ENCODE results near the gene MAP3K21.
A peak's percentile ranks its signal among the peaks of the same experiment; 100 is the strongest.

MAP3K21 gene

DNA sequence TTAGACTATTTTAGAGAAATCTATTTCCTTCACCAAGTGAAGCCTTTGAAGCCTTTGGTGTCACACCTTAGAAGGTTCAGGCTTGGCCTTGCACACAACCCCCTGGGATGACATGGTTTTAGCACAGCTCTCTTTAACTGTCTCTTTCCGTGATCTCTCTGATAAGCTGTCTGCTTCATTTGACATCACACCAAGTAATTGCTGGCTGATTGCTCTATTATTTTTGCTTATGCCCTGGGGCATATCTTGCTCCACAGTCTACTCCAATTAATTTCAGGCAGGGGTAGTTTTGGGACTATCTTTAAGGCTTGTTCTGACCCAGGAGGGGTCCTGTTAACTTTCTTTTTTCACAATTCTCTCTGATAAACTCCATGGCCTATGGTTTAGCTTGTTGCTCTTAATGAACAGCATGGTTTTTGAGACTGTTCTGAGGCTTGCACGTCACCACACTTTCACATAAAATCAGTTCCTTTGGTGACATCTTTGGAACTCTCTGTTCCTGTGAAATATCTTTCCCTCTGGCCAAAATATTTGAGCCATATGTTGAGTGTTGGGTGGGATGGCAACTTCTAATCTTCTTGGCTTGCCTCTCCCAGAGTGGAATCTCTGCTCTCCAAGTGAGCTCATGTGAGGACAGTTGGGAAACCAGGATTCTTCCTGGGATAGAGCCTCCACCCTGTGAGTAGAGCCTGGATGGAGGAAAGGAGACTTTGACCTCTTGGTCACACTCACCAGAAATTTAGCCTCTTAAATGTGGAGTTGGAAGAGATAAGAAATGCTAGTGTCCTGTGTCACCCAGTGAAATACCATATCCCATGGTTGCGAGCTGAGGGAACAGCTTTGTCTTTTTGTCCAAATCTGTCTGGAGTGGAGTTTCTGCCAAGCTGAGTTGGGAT lies 63.6 kb downstream of the MAP3K21 start:
- DNase-seq = no peak

DNA sequence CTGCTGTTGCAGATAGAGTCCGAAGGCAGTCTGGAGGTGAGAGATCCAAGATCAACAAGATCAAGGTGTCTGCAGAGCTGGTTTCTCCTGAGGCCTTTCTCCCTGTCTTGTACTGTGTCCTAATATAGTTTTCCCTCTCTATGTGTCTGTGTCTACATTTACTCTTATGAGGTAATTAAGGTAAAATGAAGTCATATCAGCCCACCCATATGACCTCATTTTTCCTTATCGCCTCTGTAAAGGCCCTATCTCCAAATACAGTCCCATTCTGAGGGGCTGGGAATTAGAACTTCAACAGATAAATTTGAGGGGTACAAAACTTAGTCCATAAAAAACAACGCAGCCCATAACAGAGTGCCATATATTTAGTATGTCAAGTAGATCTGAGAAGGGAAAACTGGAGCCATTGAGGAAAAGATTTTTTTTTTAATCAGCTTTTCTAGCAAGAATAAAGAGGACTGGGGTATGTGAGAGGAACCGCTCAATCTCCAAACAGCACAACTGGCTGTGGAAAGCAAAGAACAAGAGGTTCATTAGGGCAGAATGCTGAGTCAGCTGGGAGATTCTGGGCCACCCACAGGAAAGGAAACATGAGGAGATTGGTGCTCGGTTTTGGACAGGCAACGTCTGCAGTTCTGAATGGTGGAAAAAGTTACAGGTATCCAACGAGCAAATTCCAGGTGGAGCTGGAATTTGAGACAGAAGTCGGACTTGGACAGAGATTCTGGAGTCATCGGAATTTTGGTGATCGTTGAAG lies 65.7 kb downstream of the MAP3K21 start:
- DNase-seq = no peak

DNA sequence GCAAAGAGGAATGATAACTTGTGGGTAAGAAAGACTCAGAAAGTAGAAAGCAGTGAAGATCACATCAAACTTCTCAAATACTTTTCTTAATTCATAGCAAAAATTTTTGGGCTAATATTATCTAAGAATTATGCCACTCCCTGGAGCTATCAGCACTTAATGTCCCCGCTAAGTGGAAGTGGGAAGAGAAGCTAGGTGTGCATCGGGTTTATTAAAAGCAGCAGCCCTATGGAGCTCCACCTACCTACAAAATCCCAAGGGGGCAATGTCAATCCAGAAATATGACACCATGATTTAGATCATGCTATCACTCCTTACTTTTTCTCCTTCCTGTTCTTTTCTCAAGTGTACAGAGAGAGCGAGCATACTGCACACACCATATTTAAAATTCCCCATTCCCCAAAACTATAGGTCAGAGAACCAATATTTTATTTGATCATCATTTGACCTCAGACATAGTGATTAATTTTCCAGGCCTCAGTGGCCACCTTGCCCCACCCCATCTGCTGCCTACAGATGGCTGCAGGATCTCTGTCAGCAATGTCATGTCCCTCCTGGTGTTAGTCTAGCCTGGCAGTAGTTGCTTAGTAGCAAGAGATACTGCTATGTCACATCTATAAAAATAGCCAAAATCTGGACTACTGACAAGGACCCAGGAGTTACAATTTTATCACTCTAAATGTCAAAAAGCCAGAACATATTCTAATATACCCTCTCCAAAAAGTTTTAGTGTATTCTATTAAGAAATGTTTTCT lies 66.6 kb downstream of the MAP3K21 start:
- DNase-seq = no peak

DNA sequence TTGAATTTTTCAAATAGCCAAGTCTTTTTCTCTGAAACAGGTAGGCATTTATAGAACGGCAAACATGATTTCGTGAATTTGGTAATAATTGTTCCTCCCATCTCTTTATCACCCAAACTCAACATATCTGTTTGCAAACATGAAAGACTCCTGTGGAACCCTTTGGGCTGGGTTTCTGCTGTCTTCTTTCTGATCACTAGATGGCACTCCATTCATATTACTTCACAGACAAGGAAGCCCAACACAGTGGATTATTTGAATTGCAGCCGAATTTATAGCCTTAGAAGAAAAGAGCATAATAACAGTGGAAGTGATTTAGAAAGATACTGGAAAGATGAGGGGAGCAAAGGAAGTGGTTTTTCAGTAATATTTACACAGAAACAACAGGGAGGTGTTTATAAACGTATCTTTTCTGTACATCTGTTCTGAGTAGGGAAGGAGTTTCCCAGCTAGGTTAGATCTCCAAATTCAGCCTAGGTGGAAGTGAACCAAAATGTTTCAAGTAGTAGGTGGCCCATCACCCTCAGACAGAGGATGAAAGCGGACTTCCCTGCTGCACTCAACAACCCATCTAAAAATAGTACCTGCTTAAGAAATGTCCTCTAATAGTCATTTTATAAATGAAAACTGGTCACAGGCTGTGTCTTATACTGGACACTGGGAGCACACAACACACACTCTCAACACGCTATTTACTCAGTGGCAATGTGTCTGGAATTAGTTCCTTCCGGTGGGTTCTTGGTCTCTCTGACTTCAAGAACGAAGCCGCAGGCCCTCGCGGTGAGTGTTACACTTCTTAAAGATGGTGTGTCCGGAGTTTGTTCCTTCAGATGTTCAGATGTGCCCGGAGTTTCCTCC lies 67.6 kb downstream of the MAP3K21 start:
- peak; percentile 48 for DNase-seq

DNA sequence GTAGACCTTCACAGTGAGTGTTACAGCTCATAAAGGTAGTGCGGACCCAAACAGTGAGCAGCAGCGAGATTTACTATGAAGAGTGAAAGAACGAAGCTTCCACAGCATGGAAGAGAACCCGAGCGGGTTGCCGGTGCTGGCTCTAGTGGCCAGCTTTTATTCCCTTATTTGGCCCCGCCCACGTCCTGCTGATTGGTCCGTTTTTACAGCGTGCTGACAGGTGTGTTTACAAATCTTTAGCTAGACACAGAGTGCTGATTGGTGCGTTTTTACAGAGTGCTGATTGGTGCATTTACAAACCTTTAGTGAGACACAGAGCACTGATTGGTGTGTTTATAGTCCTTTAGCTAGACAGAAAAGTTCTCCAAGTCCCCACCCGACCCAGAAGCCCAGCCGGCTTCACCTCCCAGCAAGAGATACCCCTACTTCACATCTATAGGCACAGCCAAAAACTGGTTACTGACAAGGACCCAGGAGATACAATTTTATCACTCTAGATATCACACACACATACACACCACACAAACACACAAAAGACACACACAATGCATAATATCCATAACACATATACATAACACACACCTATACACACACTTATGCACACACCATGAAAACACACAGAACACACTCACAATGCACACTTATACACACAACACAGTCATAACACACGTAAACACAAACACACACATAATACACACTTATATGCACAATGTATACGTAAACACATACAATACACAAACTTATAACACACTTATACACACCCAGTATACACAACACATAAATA lies 68.5 kb downstream of the MAP3K21 start:
- DNase-seq = no peak

DNA sequence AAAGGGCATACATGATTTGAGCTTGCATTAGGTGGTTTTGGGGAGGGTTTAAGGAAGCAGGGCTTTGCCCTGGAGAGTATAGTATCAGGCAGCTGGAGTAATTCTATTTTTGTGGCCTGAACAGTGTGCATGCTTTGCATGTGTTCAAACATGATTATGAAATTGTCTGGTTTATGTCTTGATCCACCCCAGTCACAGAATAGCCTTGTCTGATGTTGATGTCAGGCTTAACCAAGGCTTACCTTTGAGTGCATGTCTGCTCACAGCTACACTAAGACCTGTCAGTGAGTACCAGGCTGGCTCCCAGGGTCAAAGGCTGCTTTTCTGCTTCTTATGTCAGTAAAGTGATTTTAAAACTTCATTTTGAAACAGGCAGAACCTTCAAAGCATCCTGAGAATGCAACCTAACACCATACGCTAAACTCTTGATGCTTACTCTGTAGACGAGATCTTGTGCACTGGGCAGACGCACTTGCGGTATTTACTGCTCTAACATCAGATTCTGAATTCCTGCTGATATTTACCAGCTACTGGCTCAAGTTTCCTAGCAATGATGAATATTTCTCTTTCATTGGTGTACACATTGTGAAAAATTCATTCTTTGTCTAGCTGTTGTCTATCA lies 78.9 kb downstream of the MAP3K21 start:
- no peak for DNase-seq

DNA sequence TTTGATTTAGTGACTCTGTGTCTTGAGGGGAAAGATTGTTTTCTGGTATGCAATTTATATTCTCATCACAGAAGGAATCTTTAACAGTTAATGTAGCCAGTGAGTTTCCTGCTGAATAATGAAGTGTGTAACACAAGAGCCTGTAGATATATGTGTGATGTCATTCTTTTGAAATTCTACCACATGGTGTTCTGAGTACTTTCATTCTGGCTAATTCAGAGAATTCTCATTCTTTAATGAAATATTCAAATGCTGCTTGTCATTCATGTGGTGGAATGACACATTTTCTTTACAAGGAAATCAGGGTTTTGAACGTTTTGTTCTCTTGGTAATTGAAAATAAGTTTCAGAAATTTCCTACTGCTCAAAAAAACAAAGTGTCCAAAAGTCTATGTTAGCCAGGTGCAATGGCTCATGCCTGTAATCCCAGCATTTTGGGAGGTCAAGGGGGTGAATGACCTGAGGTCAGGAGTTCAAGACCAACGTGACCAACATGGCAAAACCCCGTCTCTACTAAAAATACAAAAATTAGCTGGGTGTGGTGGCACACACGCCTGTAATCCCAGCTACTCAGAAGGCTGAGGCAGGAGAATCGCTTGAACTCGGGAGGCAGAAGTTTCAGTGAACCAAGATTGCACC lies 79.6 kb downstream of the MAP3K21 start:
- no peak for DNase-seq

DNA sequence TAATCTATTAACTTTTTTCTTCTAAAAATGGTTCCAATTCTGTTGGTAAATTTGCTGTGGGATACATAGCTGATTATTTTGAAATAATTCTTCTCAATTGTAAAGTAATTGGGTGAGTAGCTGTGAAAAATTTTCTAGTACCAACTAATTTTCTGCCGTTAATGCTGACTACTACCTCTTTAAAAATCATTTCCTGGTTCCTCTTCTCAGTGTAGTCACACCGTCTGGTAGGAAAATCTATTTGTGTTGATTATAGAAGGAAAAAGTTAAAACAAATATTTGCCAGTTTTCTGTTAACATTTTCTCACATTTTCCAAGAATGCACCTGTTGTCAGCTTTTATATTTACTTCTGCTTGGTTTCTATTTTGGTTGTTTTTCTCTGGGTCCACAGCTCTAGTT lies 82.0 kb downstream of the MAP3K21 start:
- DNase-seq = no peak

DNA sequence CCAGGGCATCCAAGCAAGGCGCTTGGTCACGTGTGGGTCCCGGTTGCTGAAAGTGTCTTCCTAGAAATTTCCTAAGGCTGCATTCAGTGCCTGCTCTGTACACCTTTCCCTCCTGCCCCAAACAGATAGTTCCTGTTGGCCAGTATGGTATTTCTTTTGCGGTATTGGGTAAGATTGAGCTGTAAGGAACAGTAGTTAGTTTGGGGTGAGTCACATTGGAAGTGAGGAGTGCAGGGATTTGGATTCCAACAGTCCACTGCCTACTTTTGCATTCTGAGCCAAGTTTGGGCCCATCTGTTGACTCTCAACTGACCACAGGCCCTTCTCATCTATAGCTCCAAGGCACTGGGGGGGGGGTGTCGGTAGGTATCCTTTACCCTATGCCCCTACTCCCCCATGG lies 83.4 kb downstream of the MAP3K21 start:
- DNase-seq = no peak

DNA sequence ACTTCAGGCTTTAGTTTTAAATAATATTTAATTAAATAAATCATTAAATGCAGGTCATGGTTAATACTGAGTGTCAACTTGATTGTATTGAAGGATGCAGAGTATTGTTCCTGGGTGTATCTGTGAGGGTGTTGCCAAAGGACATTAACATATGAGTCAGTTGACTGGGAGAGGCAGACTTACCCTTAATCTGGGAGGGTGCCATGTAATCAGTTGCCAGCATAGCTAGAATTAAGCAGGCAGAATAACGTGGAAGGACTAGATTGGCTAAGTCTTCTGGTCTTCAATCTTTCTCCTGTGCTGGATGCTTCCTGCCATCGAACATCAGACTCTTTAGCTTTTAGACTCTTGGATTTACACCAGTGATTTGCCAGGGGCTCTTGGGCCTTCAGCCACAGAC lies 85.3 kb downstream of the MAP3K21 start:
- no peak for DNase-seq

DNA sequence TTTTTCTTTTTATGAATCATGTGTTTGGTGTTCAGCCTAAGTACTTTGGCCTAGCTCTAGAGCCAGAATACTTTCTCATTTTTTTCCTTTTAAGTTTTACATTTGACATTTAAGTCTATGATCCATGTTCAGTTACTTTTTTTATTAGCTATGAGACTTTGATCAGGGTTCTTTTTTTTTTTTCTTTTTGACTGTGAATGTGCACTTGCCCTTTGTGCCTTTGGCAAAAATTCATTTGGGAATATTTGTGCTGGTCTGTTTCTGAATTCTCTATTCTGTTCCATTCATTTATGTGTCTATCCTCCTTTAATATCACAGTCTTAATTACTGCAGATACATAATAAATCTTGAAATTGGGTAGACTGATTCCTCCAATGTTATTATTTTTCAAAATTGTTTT lies 93.8 kb downstream of the MAP3K21 start:
- DNase-seq = no peak

DNA sequence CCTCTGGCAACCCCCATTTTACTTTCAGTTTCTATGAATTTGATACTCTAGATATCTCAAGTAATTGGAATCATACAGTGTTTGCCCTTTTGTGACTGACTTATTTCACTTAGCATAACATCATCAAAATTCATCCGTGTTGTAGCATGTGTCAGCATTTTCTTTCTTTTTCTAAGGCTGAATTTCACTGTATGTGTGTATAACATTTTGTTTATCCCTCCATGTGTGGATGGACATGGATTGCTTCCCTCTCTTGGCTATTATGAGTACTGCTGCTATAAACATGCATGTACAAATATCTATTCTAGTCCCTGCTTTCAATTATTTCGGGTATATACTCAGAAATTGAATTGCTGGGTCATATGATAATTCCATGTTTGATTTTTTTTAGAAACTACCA lies 97.3 kb downstream of the MAP3K21 start:
- no peak for DNase-seq

DNA sequence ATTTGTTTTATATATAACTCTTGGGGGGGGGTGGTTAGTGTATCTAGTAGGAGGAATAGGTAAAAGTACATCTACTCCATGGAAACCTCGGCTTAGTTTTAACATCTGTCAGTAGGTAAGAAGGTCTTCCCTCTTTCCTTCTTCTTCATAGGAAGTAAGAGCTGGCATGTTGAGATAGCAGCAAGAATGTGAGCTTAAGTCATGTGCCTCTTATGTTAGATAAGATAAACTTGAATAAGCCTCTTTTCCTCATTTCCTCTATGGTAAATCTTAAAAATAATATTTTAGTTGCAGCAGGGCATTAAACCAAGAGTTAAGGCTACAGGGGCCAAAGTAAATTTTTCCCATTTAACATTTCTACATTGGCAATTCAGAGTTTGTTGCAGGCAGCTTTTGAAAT lies 100.4 kb downstream of the MAP3K21 start:
- DNase-seq = no peak

DNA sequence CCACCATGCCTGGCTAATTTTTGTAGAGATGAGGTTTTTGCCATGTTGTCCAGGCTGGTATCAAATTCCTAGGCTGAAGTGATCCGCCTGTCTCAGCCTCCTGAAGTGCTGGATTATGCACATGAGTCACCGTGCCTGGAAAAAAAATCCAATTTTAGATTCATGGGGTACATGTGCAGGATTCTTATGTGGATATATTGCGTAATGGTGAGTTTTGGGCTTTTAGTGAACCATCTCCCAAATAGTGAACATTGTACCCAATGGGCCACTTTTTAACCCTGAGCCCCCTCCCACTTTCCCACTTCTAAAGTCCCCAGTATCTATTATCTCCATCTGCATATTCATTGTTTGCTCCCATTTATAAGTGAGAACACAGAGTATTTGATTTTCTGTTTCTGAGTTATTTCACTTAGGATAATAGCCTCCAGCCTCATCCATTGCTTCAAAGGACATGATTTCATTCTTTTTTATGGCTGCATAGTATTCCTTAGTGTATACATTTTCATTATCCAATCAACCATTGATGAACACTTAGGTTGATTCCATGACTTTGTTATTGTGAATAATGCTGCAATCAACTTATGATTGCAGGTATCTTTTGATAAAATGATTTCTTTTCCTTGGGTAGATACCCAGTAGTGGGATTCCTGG lies 104.4 kb downstream of the MAP3K21 start:
- no peak for DNase-seq

DNA sequence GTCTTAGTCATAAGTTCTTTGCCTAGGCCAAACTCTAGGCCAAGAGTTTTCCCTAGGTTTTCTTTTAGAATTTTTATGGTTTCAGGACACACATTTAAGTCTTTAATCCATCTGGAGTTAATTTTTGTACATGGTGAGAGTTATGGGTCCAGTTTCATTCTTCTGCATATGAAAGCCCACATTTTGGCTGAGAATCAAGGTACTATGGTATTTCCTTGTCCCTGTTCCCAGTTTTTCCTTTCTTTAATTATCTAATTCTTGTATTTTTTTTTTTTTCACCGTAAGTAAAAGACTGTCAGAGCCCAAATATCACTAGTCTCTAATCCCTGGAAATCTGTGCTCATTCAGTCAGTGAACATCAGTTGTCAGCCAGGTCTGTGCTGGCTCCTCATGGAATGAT lies 105.4 kb downstream of the MAP3K21 start:
- no peak for DNase-seq

DNA sequence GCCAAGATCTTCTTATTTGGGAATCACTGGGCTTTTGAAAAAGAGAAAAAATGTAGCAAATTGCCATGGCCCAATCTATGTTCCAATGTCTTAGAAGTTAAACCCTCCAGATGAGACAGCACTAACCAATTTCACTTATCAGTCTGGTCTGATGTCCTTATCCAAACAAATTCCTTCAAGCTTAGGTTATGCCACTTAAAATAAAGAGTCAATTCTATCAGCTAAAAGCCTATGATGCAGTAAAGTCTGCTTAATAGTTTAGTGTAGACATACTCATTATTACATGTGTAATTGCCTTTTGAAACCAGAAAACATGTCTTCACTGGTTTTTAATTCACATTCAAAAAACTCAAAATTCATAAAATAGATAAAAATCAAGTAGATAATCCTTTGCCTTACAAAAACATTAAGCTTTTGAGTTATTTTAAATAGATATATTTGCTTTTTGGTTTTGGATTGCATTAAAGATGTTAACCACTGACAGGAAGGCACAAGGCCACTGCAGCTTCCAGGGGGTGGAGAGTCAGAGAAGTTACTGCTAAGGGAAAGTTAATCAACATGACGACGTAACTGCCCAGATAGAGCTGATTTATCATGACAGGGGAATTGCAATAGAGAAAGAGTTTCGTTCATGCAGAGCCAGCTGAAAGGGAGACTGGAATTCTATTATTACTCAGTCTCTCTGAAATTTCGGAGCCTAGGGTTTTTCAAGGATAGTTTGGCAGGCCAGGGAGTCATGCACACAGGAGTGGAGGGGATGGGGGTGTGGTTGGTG lies 106.1 kb downstream of the MAP3K21 start:
- DNase-seq = no peak

Data from NCI-H1417 treated with DMSO at 0.1 percent for 48 hours (cell line).